Activated naive CD4-positive, alpha-beta T cell treated with anti-CD3 and anti-CD28 coated beads, Interleukin-2, amount 50 U/mL, for 24 hours (primary cell): Measurements from ENCODE around the gene STIP1.

ENCODE experiments used
- H3K27ac Mint-ChIP-seq: one replicate; pipeline ENCODE4 v1.8.0; 2021; ENCODE audit warnings: mild to moderate bottlenecking, mixed read lengths
- H3K27me3 Mint-ChIP-seq: one replicate; pipeline ENCODE4 v1.8.0; 2021; ENCODE audit warnings: mixed read lengths
- H3K36me3 Mint-ChIP-seq: one replicate; pipeline ENCODE4 v1.8.0; 2021; ENCODE audit warnings: mixed read lengths
- H3K4me1 Mint-ChIP-seq: one replicate; pipeline ENCODE4 v1.8.0; 2021; ENCODE audit warnings: mixed read lengths
- H3K4me3 Mint-ChIP-seq: one replicate; pipeline ENCODE4 v1.8.0; 2021; ENCODE audit warnings: mild to moderate bottlenecking, mixed read lengths
- H3K9me3 Mint-ChIP-seq: one replicate; pipeline ENCODE4 v1.8.0; 2021; ENCODE audit warnings: mixed read lengths

STIP1 gene

GRCh38 chr11:64253481-64253880, 67.5 kb downstream of the STIP1 start:
- Mint-ChIP-seq H3K36me3 (no peaks in the 10 kb centered on the region), H3K27me3 (no peaks in the 10 kb centered on the region), H3K4me3 (no peak overlapping the region), H3K27ac (no peak overlapping the region), H3K9me3 (no peaks in the 10 kb centered on the region), H3K4me1 (peaks cover 7% of the 10 kb centered on the region)
